ENCODE data around the gene SLC17A9. TPM values are rescaled to one million over a fixed set of nuclear protein-coding genes. Genes with fewer than 3 reads are reported as not detected.

Gene SLC17A9
- total RNA-seq, 1 experiment from 2014 or later = not detected

DNA sequence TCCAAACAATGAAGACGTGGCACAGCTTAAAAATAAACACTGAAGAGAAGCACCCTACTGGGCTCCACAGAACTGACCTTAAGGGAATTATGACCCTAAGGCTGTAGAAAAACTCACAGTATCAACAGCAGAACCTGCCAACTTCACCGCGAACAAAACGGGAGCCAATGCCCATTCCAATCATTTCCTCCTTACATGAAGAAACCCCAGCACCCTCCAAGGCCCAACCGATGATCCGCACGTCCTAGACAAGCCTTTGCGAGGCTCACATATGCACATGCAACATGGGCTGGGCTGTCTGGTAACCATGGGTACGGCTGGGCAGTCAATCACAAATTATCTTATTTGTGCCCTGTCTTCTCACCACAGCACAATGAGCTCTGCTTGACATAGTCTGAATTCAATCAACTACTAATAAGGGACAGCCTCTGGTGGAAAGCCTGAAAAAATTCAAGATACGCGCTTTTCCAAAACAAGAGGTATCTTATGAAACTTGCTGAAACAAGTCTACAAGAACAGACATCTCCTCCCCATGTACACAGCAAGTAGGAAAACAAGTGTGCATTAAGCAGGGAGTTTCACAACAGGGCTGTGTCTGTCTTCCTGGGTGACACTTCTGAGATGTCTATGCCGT, 27.9 kb upstream of the SLC17A9 start:
- TF ChIP-seq, protein P1, sequence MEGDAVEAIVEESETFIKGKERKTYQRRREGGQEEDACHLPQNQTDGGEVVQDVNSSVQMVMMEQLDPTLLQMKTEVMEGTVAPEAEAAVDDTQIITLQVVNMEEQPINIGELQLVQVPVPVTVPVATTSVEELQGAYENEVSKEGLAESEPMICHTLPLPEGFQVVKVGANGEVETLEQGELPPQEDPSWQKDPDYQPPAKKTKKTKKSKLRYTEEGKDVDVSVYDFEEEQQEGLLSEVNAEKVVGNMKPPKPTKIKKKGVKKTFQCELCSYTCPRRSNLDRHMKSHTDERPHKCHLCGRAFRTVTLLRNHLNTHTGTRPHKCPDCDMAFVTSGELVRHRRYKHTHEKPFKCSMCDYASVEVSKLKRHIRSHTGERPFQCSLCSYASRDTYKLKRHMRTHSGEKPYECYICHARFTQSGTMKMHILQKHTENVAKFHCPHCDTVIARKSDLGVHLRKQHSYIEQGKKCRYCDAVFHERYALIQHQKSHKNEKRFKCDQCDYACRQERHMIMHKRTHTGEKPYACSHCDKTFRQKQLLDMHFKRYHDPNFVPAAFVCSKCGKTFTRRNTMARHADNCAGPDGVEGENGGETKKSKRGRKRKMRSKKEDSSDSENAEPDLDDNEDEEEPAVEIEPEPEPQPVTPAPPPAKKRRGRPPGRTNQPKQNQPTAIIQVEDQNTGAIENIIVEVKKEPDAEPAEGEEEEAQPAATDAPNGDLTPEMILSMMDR (conservative IDR thresholded peaks at IDR 0.05; ENCODE audit: low read depth, low read length) = no peak
- no peak for TF ChIP-seq EZH2phosphoT487 (IDR thresholded peaks at IDR 0.05; ENCODE audit: borderline replicate concordance, low read length)
- TF ChIP-seq EZH2 (IDR thresholded peaks at IDR 0.05; ENCODE audit: low read length, unreplicated experiment) = no peak
- peaks cover 27% of the 10 kb centered on the region for H3K4me1 ChIP-seq (ENCODE audit: insufficient read depth, low read length)
- H3K27me3 ChIP-seq (ENCODE audit: low read length) = no peaks in the 10 kb centered on the region
- intact Hi-C loops (cut with micrococcal nuclease) = loop anchor here (2.0 to 10.0 kb wide), 3 partner anchors 24 to 608 kb away; no protein-coding TSS in a partner anchor
- peak overlapping the region; percentile 84 for H3K4me2 ChIP-seq (ENCODE audit: low read length)
- peak overlapping the region; percentile 78 for H3K27ac ChIP-seq (ENCODE audit: low read length)
- peak overlapping the region; percentile 98 for H3K9ac ChIP-seq (ENCODE audit: low read length)
- H3K4me3 ChIP-seq (ENCODE audit: low read length) = peak overlapping the region; percentile 80
- H3K9me2 ChIP-seq (replicated peaks; ENCODE audit: low read length) = no peaks in the 10 kb centered on the region
- H3F3A ChIP-seq (ENCODE audit: low read length, unreplicated experiment) = no peaks in the 10 kb centered on the region
- no peak overlapping the region for H2AFZ ChIP-seq (ENCODE audit: low read length)
- POLR2A ChIA-PET (ENCODE audit: unreplicated experiment) = no interaction called here
- DNase-seq = peak; percentile 47
- H3K9me3 ChIP-seq (ENCODE audit: low read length) = no peaks in the 10 kb centered on the region
- H4K20me1 ChIP-seq (ENCODE audit: low read length) = peaks cover 60% of the 10 kb centered on the region
- ATAC-seq = 0 out of 2 replicates have a peak, but pooled peaks have one; percentile 4
- H3K79me2 ChIP-seq (ENCODE audit: low read length) = peaks cover 98% of the 10 kb centered on the region
- 0 out of 2 replicates have a peak, but pooled peaks cover 3% of the 10 kb centered on the region for H3K36me3 ChIP-seq (ENCODE audit: low read depth, low read length)
- CTCF ChIA-PET = interaction anchor here (0.7 kb wide), 1 partner anchor 102 kb away, joined by 3 read pairs; no protein-coding TSS in a partner anchor
- BruUV-seq (replicated peaks) = no TSS peak

DNA sequence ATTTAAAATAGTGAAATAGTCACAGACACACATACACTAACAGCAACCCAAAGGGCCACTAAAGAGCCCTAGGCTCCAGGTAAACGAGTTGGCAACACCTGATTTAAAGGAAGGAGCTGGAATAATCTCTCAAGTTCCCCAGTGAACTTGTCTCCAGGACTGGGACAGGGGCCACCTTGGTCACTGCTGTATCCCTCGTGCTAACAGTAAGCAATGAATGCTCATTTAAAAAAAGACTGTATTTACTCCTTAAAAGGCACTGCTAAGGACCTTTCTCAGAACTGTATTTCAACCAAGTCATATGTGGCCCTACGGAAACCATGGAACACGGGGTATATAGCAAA, 27.5 kb upstream of the SLC17A9 start:
- Histone ChIP-seq H3K9me2 (replicated peaks; ENCODE audit: low read length) (no peaks in the 10 kb centered on the region), H3K4me2 (ENCODE audit: low read length) (peak overlapping the region; percentile 84), H3F3A (ENCODE audit: low read length, unreplicated experiment) (no peaks in the 10 kb centered on the region), H3K79me2 (ENCODE audit: low read length) (peaks cover 98% of the 10 kb centered on the region), H3K9me3 (ENCODE audit: low read length) (no peaks in the 10 kb centered on the region), H2AFZ (ENCODE audit: low read length) (no peak overlapping the region), H3K36me3 (ENCODE audit: low read depth, low read length) (0 out of 2 replicates have a peak, but pooled peaks cover 3% of the 10 kb centered on the region), H3K27me3 (ENCODE audit: low read length) (no peaks in the 10 kb centered on the region), H3K9ac (ENCODE audit: low read length) (peak overlapping the region; percentile 98), H3K4me3 (ENCODE audit: low read length) (peak overlapping the region; percentile 80), H3K27ac (ENCODE audit: low read length) (peak overlapping the region; percentile 78), H4K20me1 (ENCODE audit: low read length) (peaks cover 59% of the 10 kb centered on the region), H3K4me1 (ENCODE audit: insufficient read depth, low read length) (peaks cover 27% of the 10 kb centered on the region)
- DNase-seq (peak; percentile 33), ATAC-seq (no peak)
- POLR2A ChIA-PET (ENCODE audit: unreplicated experiment) = no interaction called here
- CTCF ChIA-PET = no interaction called here
- intact Hi-C loops (cut with micrococcal nuclease) = loop anchor here (2.0 to 10.0 kb wide), 3 partner anchors 24 to 607 kb away; no protein-coding TSS in a partner anchor
- TF ChIP-seq EZH2phosphoT487 (IDR thresholded peaks at IDR 0.05; ENCODE audit: borderline replicate concordance, low read length) (no peak), EZH2 (IDR thresholded peaks at IDR 0.05; ENCODE audit: low read length, unreplicated experiment) (no peak)
- TF ChIP-seq, protein P1 (conservative IDR thresholded peaks at IDR 0.05; ENCODE audit: low read depth, low read length) = no peak
- BruUV-seq (replicated peaks) = TSS peak; percentile 9
